HG03469 (cell line): ENCODE measurements around the gene IP6K3.
A peak's percentile ranks its signal among the peaks of the same experiment; 100 is the strongest.

ENCODE experiments used
- ATAC-seq: cut with Tn5 transposase; IDR thresholded peaks from one replicate; pipeline ENCODE4 v1.9.1; 2021; ENCODE audit warnings: mild to moderate bottlenecking, moderate library complexity, moderate number of reproducible peaks; ENCODE audit not compliant: unreplicated experiment

IP6K3 gene

GRCh38 chr6:33725891-33726673, 20.6 kb downstream of the IP6K3 start:
- no peak for ATAC-seq

DNA sequence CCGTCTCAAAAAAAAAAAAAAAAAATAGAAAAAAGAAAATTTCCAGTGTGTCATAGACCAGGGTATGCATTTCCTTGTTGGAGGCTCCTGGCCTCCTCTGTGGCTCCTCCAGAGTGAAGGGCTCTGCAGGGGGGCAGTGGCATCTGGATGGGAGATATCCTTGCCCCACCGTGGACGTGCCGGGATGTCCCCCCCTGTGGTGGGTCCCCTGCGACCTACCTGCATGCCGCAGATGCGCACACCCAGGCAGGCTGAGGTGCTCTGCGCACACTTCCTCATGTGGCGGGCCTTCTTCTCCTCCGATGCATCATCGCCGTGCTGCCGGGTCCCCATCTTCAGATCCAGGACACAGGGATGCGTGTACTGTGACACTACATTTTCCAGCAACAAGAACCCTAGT, 21.5 kb downstream of the IP6K3 start:
- no peak for ATAC-seq

DNA sequence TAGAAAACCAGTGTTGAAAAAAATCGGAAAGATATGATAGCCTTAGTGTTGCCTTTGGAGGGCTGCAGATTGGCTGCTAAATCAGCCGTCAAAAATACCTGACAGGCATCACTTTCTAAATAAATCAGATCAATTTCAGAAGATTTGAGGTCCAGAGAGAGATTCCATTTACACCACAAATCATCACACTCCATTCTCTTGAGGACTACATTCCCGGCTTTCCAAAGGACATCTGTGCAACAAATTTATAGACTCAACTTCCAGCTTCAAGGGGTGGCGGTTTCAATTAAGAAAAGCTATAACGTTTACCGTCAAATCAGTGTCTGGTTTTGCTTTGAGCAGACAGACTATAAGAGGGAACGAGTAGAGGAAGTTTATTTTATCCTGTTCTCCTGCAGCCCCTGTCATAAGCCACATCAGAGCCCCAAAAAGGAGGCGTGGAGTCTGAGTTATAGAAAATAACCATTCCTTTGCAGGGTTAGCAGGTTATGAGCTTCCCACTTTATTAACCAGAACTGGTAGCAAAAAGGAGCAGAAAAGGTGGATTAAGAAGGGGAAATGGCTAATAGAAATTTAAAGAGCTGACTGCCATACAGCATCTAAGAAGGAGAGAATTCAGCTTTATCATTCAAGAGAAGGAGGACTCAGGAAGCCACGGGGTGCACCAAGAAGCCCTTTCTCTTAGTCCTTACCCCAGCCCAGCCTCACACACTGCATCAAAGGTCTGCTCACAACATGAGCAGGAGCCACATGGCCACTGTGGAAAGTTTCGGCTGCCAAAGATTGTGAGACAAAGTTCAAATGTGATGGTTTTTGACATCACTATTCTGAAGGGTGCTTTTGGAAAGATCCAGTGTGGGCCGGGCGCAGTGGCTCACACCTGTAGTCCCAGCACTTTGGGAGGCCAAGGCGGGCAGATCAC, 22.3 kb downstream of the IP6K3 start:
- no peak for ATAC-seq

GRCh38 chr6:33723371-33724085, 23.2 kb downstream of the IP6K3 start:
- no peak for ATAC-seq

DNA sequence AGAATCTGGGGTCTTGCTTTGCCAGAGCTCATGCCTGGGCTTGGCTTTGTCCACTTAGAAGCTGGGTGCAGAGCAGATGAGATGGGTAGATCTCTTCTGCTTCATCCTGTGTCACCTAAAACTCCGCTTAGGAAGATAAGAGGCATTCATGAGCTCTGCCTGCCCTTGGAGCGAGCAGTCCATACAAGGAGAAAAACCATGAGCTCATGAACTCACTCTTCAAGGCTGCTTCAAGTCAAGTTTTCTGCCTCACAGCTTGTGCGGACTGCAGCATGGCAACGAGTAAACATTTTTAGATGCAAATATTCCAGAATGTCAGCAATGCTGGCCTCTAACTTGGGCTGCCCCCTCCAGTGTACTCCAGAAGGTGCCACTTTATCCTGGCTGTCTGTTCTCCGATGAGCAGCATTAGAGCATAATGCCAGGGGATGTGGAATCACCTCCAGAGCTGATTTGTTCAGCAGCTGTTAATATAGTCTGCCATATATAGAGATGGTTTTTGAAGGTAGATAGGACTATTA, 24.5 kb downstream of the IP6K3 start:
- ATAC-seq: no peak

- no peak for ATAC-seq
Measured at GRCh38 chr6:33721508-33721907, 25.2 kb downstream of the IP6K3 start.

DNA sequence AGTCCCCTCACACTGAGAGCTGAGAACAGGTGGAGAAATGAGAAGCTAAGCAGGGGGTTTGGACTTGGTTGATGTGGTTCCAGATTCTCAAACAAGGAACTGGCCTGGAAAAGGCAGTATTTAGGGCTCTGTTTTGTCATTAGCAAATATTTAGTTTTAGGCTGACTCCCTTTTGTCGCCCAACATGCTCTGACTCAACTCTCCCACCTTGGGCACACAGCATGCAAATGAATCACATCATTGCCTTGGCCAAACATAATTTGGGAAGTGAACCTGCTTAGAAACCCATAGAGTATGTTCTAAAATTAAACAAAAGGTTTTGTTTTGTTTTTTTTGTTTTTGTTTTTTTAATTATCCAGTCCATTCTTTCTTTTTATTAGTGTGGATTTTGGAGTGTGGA, 25.7 kb downstream of the IP6K3 start:
- ATAC-seq: no peak

DNA sequence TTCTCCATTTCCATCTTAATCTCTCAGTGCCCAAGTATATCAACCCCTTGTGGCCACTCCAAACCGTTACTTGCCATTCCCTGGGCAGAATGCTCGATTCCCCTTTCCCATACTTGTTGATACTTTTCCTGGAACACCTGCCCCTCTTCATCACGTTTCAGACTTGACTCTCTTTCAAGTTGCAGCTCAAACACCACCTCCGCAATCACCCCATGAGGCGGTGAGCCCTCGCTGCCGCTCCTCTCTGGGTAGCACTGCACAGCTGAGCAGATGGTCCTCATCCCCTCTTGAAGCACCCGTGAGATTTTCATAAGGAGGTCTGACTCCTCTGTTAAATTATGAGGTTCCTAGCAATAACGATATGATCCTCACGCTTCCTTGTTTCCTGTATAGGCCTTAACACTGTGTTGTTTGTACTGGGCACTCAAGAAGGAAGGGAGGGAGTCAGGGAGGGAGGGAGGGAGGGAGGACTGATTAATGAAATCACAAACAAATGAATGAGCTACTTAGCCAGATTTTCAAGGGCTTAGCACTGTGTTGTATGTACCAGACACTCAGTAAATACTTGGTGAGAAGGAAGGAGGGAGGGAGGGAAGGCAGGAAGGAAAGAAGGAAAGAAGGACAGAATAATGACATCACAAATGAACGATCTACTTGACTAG, 27.2 kb downstream of the IP6K3 start:
- no peak for ATAC-seq

DNA sequence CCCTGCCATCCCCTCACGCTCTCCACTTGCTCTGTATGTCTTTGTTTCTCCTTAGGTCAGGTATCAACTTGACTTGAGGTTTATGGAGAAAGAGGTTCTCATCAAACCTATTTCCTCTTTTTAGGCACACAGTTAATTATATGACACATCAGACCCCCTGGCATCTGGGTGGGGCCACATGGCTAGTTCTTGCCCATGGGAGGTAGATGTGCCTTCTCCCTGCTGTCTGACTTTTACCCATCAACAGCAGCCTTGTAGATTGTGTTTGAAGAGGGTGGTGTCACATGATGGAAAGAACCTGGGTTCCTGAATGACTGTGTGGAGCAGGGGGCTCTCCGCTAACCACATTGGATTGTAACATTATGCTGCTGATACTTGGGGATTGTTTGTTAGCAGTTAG, 28.0 kb downstream of the IP6K3 start:
- ATAC-seq: no peak

- no peak for ATAC-seq
Measured at GRCh38 chr6:33717934-33718455, 28.7 kb downstream of the IP6K3 start.

DNA sequence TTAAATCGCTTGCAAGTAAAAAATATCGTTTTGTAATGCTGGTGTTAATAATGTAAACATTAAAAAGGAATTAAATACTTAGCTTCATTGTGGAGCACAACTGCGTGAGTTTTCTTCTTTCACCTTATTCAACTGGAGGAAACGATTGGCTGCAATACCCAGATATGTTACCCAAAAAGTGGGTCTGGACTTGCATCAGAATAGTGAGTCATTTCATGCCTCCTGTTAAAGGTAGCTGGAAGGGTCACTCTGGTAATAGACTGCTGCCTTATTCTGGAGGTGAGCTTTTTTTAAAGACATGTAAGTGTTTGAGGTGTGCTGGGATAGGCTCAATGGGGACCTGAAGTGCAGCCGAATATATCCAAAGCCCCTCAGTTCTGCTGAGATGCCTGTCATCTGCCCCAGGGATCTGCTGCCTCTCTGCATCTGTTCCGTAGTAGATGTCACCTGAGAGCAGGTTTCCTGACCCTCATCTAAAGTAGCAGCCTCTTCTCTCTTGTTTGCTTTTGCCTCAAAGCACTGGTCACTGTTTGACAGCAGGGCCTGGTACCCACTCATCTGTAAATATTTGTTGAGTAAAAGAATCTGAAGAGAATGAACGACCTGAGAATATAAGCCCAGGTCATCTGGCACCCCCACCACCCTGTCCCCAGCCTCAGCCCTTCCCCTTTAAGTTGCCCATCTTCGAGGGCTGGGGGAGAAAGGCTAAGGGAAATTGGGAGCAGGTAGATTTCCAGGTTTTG, 29.6 kb downstream of the IP6K3 start:
- ATAC-seq: no peak

GRCh38 chr6:33716379-33716778, 30.3 kb downstream of the IP6K3 start:
- no peak for ATAC-seq

DNA sequence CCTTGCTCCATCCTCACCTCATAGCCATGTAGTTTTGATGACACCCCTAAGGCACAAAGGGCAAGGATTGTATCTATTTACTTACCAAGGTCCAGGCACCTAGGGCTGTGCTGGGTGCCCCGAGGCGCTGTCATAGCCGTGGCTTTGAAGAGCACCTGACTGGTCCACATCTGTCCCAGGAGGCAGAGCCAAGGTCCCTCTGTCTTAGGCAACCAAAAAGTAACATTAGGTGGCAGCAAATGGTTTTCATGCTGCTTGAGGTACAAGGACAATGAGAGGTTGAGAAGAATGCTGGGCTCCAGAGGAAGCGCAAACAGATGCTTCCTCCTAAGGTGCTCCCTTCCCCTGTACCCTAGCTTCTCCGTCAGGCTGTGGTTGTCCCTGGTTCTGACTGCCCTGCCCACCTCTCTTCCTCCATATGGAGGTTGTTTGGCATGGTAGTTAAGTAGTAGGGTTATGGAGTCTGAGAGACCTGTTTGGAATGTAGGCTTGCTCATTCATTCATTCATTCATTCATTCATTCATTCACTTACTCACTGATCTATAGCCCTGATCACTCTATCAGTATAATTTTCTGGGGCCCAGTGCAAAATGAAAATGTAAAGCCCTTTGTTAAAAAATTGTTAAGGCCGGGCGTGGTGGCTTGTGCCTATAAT, 32.2 kb downstream of the IP6K3 start:
- ATAC-seq: no peak

- ATAC-seq: no peak
Measured at GRCh38 chr6:33713786-33714185, 32.9 kb downstream of the IP6K3 start.

DNA sequence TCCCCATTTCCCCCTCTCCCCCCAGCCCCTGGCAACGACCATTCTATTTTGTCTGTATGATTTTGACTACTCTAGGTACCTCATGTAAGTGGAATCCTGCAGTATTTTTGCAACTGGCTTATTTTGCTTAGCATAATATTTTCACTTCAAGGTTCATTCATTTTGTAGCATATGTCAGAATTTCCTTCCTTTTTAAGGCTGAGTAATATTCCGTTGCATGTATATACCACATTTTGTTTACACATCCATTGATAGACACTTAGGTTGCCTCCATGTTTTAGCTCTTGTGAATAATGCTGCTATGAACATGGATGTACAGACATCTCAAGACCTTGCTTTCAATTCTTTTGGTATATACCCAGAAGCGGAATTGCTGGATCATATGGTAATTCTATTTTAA, 33.8 kb downstream of the IP6K3 start:
- ATAC-seq: no peak

- ATAC-seq: peak; percentile 72
Measured at GRCh38 chr6:33711140-33712129, 35.3 kb downstream of the IP6K3 start, which contains the start of gene UQCC2. Gene UQCC2 (minus strand): TSS chr6:33711700. CDS start chr6:33711686, 14 bp downstream.

- no peak for ATAC-seq
Measured at GRCh38 chr6:33710296-33711121, 36.2 kb downstream of the IP6K3 start.
